Panc1 (cell line): ENCODE data around the gene ATXN1. TPM values are rescaled to one million over a fixed set of nuclear protein-coding genes. Genes with fewer than 3 reads are reported as not detected.

Experiments
- ATAC-seq: fragments of 200-7000 bp; cut with Tn5 transposase; 2 replicates; pipeline ENCODE4 v1.9.1; 2020; ENCODE audit warnings: mild to moderate bottlenecking, moderate library complexity
- BruUV-seq: library from RNA; stranded (reverse); fragments of 400-500 nt; replicated peaks from 2 replicates; lab custom pipeline; 2021; lab: Mats Ljungman, UMichigan
- CTCF ChIA-PET: fragments of 300-600 bp; sonication (Branson Sonifier 250); formaldehyde crosslinking; loops from one replicate; lab custom pipeline; 2022; ENCODE audit warnings: antibody characterized with exemption; lab: Charles Lee
- POLR2A ChIA-PET: fragments of 300-600 bp; sonication (Branson Sonifier 250); formaldehyde crosslinking; loops from one replicate; lab custom pipeline; 2022; ENCODE audit warnings: antibody characterized with exemption; lab: Charles Lee
- DNase-seq: peaks from one replicate; pipeline ENCODE4 v3.0.0-alpha.2; 2010; ENCODE audit warnings: low read depth, low spot score
- H3K27ac ChIP-seq: 2 replicates; pipeline ENCODE4 v1.5.1; 2011; ENCODE audit warnings: mild to moderate bottlenecking, low read length, inconsistent platforms
- H3K27me3 ChIP-seq: fragments of 200-500 bp; sonication (Bioruptor generic); 2 replicates; pipeline ENCODE4 v1.6.0; 2014; ENCODE audit warnings: low read length, inconsistent platforms; ENCODE audit not compliant: control insufficient read depth, insufficient read depth
- H3K36me3 ChIP-seq: fragments of 200-500 bp; sonication (Bioruptor generic); 2 replicates; pipeline ENCODE4 v1.5.1; 2014; ENCODE audit warnings: inconsistent platforms, mild to moderate bottlenecking, low read length, moderate library complexity; ENCODE audit not compliant: control insufficient read depth, insufficient read depth
- H3K4me1 ChIP-seq: 2 replicates; pipeline ENCODE4 v1.5.1; 2011; ENCODE audit warnings: inconsistent platforms, mild to moderate bottlenecking, low read length, moderate library complexity; ENCODE audit not compliant: control insufficient read depth, insufficient read depth
- H3K4me3 ChIP-seq, 2 experiments: 2 replicates each; pipeline ENCODE4 v1.5.1; 2011 to 2012; ENCODE audit warnings: low read depth in 2 of 2, low read length in 2 of 2, mild to moderate bottlenecking in 2 of 2, inconsistent platforms in 1 of 2, moderate library complexity in 1 of 2
- H3K9me3 ChIP-seq: fragments of 200-500 bp; sonication (Bioruptor generic); 2 replicates; pipeline ENCODE4 v1.5.1; 2014; ENCODE audit warnings: low read depth, mild to moderate bottlenecking, inconsistent platforms, low read length, moderate library complexity; ENCODE audit not compliant: control insufficient read depth, insufficient read depth
- CTCF ChIP-seq: fragments of 450-650 bp; IDR thresholded peaks from 2 replicates; pipeline ENCODE4 v1.5.1; 2017; ENCODE audit warnings: mild to moderate bottlenecking
- POLR2AphosphoS5 ChIP-seq: IDR thresholded peaks from 2 replicates; pipeline ENCODE4 v1.6.1; 2012; ENCODE audit warnings: mild to moderate bottlenecking, low read depth, low read length, moderate library complexity
- SIN3A ChIP-seq: IDR thresholded peaks from 2 replicates; pipeline ENCODE4 v1.6.1; 2012; ENCODE audit warnings: low read depth, mild to moderate bottlenecking, low read length, moderate library complexity, borderline replicate concordance; ENCODE audit not compliant: insufficient read depth
- TCF7L2 ChIP-seq: IDR thresholded peaks from 2 replicates; pipeline ENCODE4 v1.6.1; 2011; ENCODE audit warnings: mild to moderate bottlenecking, low read depth, low read length, inconsistent platforms
- in situ Hi-C: cut with HindIII; loops from 2 replicates; pipeline ENCODE4 v1.10.0; 2016; ENCODE audit warnings: low sequenced_read_pairs, low pct_unique_long_range_greater_than_20kb
- intact Hi-C: fragments of 100-400 bp; cut with micrococcal nuclease; formaldehyde crosslinking; loops from one replicate; pipeline ENCODE4 v1.10.0; 2022; ENCODE audit not compliant: unreplicated experiment
- total RNA-seq: library from RNA; stranded (reverse); gene quantifications from one replicate; pipeline ENCODE4 v1.2.1, GENCODE V29; 2021; ENCODE audit not compliant: unreplicated experiment
- TF ChIP-seq, protein P1 (sequence below), 2 experiments: IDR thresholded peaks; 2 replicates each; pipeline ENCODE4 v1.6.1; 2011 to 2012; ENCODE audit warnings: low read depth in 2 of 2, control low read depth in 1 of 2, low read length in 1 of 2, mild to moderate bottlenecking in 1 of 2, moderate library complexity in 1 of 2; ENCODE audit not compliant: insufficient read depth in 1 of 2

Gene ATXN1
- total RNA-seq, 1 experiment from 2014 or later: 67.1 TPM

GRCh38 chr6:16335176-16335575 lies 426.1 kb downstream of the ATXN1 start:
- no TSS peak for BruUV-seq
- H3K27me3 ChIP-seq: no peaks in the 10 kb centered on the region
- in situ Hi-C loops: no loop called here
- peaks cover 21% of the 10 kb centered on the region for H3K4me1 ChIP-seq
- H3K36me3 ChIP-seq: no peaks in the 10 kb centered on the region
- TF ChIP-seq TCF7L2: no peak
- H3K9me3 ChIP-seq: no peaks in the 10 kb centered on the region
- no peak for DNase-seq
- intact Hi-C loops: loop anchor here (10.0 kb wide), 1 partner anchor 430 kb away; the partner anchor contains the start of gene ATXN1
- no peak overlapping the region for H3K27ac ChIP-seq
- no peak overlapping the region for H3K4me3 ChIP-seq
- ATAC-seq: no peak
- ChIA-PET POLR2A (no interaction called here), CTCF (no interaction called here)

GRCh38 chr6:16334671-16335070 lies 426.6 kb downstream of the ATXN1 start:
- BruUV-seq: no TSS peak
- Histone ChIP-seq H3K27me3 (no peaks in the 10 kb centered on the region), H3K9me3 (no peaks in the 10 kb centered on the region), H3K36me3 (no peaks in the 10 kb centered on the region), H3K4me1 (peaks cover 21% of the 10 kb centered on the region), H3K4me3 (no peak overlapping the region), H3K27ac (no peak overlapping the region)
- TF ChIP-seq, protein P1, sequence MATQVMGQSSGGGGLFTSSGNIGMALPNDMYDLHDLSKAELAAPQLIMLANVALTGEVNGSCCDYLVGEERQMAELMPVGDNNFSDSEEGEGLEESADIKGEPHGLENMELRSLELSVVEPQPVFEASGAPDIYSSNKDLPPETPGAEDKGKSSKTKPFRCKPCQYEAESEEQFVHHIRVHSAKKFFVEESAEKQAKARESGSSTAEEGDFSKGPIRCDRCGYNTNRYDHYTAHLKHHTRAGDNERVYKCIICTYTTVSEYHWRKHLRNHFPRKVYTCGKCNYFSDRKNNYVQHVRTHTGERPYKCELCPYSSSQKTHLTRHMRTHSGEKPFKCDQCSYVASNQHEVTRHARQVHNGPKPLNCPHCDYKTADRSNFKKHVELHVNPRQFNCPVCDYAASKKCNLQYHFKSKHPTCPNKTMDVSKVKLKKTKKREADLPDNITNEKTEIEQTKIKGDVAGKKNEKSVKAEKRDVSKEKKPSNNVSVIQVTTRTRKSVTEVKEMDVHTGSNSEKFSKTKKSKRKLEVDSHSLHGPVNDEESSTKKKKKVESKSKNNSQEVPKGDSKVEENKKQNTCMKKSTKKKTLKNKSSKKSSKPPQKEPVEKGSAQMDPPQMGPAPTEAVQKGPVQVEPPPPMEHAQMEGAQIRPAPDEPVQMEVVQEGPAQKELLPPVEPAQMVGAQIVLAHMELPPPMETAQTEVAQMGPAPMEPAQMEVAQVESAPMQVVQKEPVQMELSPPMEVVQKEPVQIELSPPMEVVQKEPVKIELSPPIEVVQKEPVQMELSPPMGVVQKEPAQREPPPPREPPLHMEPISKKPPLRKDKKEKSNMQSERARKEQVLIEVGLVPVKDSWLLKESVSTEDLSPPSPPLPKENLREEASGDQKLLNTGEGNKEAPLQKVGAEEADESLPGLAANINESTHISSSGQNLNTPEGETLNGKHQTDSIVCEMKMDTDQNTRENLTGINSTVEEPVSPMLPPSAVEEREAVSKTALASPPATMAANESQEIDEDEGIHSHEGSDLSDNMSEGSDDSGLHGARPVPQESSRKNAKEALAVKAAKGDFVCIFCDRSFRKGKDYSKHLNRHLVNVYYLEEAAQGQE (IDR thresholded peaks at IDR 0.05; ENCODE audit: insufficient read depth in 1 of 2, low read depth in 2 of 2, low read length in 1 of 2): no peak
- TF ChIP-seq SIN3A: no peak
- no peak for TF ChIP-seq TCF7L2
- no peak for TF ChIP-seq CTCF
- no peak for TF ChIP-seq POLR2AphosphoS5
- intact Hi-C loops: loop anchor here (5.0 to 10.0 kb wide), 2 partner anchors 388 to 430 kb away; partner anchors contain the start of gene ATXN1
- DNase-seq (no peak), ATAC-seq (no peak)
- in situ Hi-C loops: no loop called here
- ChIA-PET POLR2A (no interaction called here), CTCF (no interaction called here)

DNA sequence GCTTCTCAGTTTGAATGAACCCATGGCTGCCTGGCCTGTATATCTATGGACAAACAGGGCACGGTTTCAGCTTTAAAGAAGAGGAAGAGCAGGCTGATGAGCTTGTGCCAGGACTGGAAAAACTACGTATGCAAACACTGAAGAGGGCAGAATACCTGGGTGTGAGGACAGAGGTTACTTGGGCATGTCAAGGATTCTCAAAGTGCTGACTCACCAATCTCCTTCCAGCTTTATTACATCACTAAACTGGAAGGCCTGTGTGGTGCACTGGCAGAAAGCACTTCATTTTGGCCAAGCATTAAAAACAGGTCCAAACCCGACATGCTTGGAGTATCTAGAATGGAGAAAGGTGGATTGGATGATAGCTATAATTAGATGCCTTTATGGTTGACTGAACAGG lies 427.7 kb downstream of the ATXN1 start:
- DNase-seq: no peak
- no peaks in the 10 kb centered on the region for H3K9me3 ChIP-seq
- in situ Hi-C loops: no loop called here

More for the DNA sequence above, 427.7 kb downstream of the ATXN1 start:
- POLR2A ChIA-PET: no interaction called here
- no peaks in the 10 kb centered on the region for H3K27me3 ChIP-seq
- intact Hi-C loops: loop anchor here (2.0 to 10.0 kb wide), 3 partner anchors 75 to 431 kb away; partner anchors contain the start of gene ATXN1
- TF ChIP-seq SIN3A (no peak), TCF7L2 (no peak), CTCF (no peak), POLR2AphosphoS5 (no peak)
- TF ChIP-seq, protein P1 (IDR thresholded peaks at IDR 0.05; ENCODE audit: insufficient read depth in 1 of 2, low read depth in 2 of 2, low read length in 1 of 2): no peak
- H3K4me1 ChIP-seq: peaks cover 12% of the 10 kb centered on the region
- no TSS peak for BruUV-seq
- CTCF ChIA-PET: no interaction called here
- H3K27ac ChIP-seq: no peak overlapping the region
- H3K36me3 ChIP-seq: no peaks in the 10 kb centered on the region
- H3K4me3 ChIP-seq: no peak overlapping the region
- no peak for ATAC-seq
